GM23248 (cell line): ENCODE measurements around the gene PPP1R3G.

ENCODE experiments used
- EZH2 ChIP-seq: fragments of 200-600 bp; sonication (generic); IDR thresholded peaks from 2 replicates; pipeline ENCODE4 v1.6.1; 2018; ENCODE audit warnings: antibody characterized with exemption, mild to moderate bottlenecking; ENCODE audit not compliant: insufficient read depth, poor library complexity, severe bottlenecking
- EZH2phosphoT487 ChIP-seq: fragments of 200-600 bp; sonication (generic); IDR thresholded peaks from 2 replicates; pipeline ENCODE4 v1.6.1; 2018; ENCODE audit warnings: antibody characterized with exemption, moderate library complexity, mild to moderate bottlenecking, low read depth; ENCODE audit not compliant: insufficient read depth

- no peak for TF ChIP-seq EZH2
- TF ChIP-seq EZH2phosphoT487, result no peak
Observed at GRCh38 chr6:5104667-5105066, 19.5 kb downstream of the PPP1R3G start.
